ENCODE results near the gene OR10Z1.

DNA sequence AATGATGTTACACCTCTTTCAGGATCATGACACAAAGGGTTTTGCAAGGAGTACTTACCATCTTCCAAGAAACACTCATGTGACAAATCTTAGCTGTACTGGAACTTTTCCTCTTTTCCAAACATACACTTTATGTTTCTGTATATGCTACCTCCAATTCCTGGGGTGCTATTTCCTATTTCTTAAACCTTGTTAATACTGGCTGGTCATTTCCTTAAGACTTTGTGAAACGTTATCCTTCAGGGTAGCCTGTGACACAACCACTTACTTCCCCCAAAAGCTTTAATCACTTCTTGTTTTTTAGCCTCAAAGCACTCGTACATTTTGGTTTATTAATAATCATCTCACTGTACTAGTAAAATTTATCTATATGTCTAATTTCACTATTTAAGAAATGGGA lies 39.4 kb downstream of the OR10Z1 start:
- TF ChIP-seq, protein P1, sequence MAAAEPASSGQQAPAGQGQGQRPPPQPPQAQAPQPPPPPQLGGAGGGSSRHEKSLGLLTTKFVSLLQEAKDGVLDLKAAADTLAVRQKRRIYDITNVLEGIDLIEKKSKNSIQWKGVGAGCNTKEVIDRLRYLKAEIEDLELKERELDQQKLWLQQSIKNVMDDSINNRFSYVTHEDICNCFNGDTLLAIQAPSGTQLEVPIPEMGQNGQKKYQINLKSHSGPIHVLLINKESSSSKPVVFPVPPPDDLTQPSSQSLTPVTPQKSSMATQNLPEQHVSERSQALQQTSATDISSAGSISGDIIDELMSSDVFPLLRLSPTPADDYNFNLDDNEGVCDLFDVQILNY (CRISPR knock-in tag; IDR thresholded peaks at IDR 0.05): no peak
- TF ChIP-seq CTCF (IDR thresholded peaks at IDR 0.05): no peak
- TF ChIP-seq, protein P2, sequence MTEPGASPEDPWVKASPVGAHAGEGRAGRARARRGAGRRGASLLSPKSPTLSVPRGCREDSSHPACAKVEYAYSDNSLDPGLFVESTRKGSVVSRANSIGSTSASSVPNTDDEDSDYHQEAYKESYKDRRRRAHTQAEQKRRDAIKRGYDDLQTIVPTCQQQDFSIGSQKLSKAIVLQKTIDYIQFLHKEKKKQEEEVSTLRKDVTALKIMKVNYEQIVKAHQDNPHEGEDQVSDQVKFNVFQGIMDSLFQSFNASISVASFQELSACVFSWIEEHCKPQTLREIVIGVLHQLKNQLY (CRISPR knock-in tag; IDR thresholded peaks at IDR 0.05): no peak
- TF ChIP-seq ZNF416 (CRISPR knock-in tag; IDR thresholded peaks at IDR 0.05): no peak
- TF ChIP-seq IRF2 (CRISPR knock-in tag; IDR thresholded peaks at IDR 0.05; ENCODE audit: borderline replicate concordance, low read depth): no peak
- TF ChIP-seq ZNF121 (CRISPR knock-in tag; IDR thresholded peaks at IDR 0.05): no peak
- no peak for TF ChIP-seq OVOL2 (CRISPR knock-in tag; IDR thresholded peaks at IDR 0.05; ENCODE audit: borderline replicate concordance)
- TF ChIP-seq SMAD3 (CRISPR knock-in tag; IDR thresholded peaks at IDR 0.05; ENCODE audit: borderline replicate concordance): no peak
